Ovary (tissue), 3 donors: ENCODE data around the gene ADARB2.

ENCODE experiments used
- POLR2A ChIP-seq: fragments of 450-650 bp; IDR thresholded peaks from one replicate; pipeline ENCODE4 v1.6.1; 2017; ENCODE audit warnings: antibody characterized with exemption, mild to moderate bottlenecking, moderate library complexity
- TF ChIP-seq, protein P1 (sequence below), 3 donors: fragments of 450-650 bp in 2 of 3; fragments of 200-600 bp in 1 of 3; IDR thresholded peaks; one replicate each; pipeline versions ENCODE4 v1.5.1 to v1.8.0; 2016 to 2022; ENCODE audit warnings: antibody characterized with exemption in 3 of 3, mild to moderate bottlenecking in 1 of 3
- donor health status: DM: no; HTN: no; CAD: no.

GRCh38 chr10:1659221-1659791 lies 78.0 kb downstream of the ADARB2 start:
- TF ChIP-seq, protein P1, sequence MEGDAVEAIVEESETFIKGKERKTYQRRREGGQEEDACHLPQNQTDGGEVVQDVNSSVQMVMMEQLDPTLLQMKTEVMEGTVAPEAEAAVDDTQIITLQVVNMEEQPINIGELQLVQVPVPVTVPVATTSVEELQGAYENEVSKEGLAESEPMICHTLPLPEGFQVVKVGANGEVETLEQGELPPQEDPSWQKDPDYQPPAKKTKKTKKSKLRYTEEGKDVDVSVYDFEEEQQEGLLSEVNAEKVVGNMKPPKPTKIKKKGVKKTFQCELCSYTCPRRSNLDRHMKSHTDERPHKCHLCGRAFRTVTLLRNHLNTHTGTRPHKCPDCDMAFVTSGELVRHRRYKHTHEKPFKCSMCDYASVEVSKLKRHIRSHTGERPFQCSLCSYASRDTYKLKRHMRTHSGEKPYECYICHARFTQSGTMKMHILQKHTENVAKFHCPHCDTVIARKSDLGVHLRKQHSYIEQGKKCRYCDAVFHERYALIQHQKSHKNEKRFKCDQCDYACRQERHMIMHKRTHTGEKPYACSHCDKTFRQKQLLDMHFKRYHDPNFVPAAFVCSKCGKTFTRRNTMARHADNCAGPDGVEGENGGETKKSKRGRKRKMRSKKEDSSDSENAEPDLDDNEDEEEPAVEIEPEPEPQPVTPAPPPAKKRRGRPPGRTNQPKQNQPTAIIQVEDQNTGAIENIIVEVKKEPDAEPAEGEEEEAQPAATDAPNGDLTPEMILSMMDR (IDR thresholded peaks at IDR 0.05) = no peak
- no peak for TF ChIP-seq POLR2A
